Ectodermal cell (in vitro differentiated cells): Measurements from ENCODE around the gene ASTN2.

Experiments
- H3K27ac ChIP-seq: 2 replicates; pipeline ENCODE4 v1.7.0; 2013; ENCODE audit warnings: mild to moderate bottlenecking, low read depth, low read length; ENCODE audit not compliant: insufficient read depth, poor library complexity, severe bottlenecking
- H3K27me3 ChIP-seq: 2 replicates; pipeline ENCODE4 v1.7.0; 2013; ENCODE audit warnings: mild to moderate bottlenecking, low read length; ENCODE audit not compliant: insufficient read depth, control insufficient read depth, poor library complexity, severe bottlenecking
- H3K36me3 ChIP-seq: one replicate; pipeline ENCODE4 v1.7.0; 2013; ENCODE audit warnings: low read length; ENCODE audit not compliant: control insufficient read depth, insufficient read depth
- H3K4me1 ChIP-seq: one replicate; pipeline ENCODE4 v1.7.0; 2013; ENCODE audit warnings: low read length; ENCODE audit not compliant: control insufficient read depth, insufficient read depth
- H3K4me3 ChIP-seq: 2 replicates; pipeline ENCODE4 v1.7.0; 2013; ENCODE audit warnings: low read depth, low read length, control low read depth; ENCODE audit not compliant: insufficient read depth
- H3K9me3 ChIP-seq: 2 replicates; pipeline ENCODE4 v1.7.0; 2013; ENCODE audit warnings: mild to moderate bottlenecking, low read length, moderate library complexity; ENCODE audit not compliant: control insufficient read depth
- WGBS, 2 experiments: methylation state at CpG; one replicate each; pipeline ENCODE4 v1.1.7; 2013; ENCODE audit warnings: missing lambda C conversion rate in 2 of 2; 5-methylcytosine and 5-hydroxymethylcytosine counted together

Gene ASTN2

GRCh38 chr9:116414374-116414773 is 1000.5 kb downstream of the ASTN2 start:
- WGBS, 2 experiments, result 89 to 95% methylated on average over 2 of the region's 2 CpGs
- Histone ChIP-seq H3K4me3 (no peak overlapping the region), H3K27me3 (no peaks in the 10 kb centered on the region), H3K9me3 (no peaks in the 10 kb centered on the region), H3K4me1 (no peaks in the 10 kb centered on the region), H3K27ac (no peak overlapping the region), H3K36me3 (no peaks in the 10 kb centered on the region)

GRCh38 chr9:116411506-116411905 is 1003.4 kb downstream of the ASTN2 start:
- WGBS, 2 experiments, result 90 to 96% methylated on average over 1 of the region's 1 CpG
- H3K9me3 ChIP-seq, result no peaks in the 10 kb centered on the region
- no peak overlapping the region for H3K4me3 ChIP-seq
- no peaks in the 10 kb centered on the region for H3K27me3 ChIP-seq
- no peak overlapping the region for H3K27ac ChIP-seq
- no peaks in the 10 kb centered on the region for H3K36me3 ChIP-seq
- no peaks in the 10 kb centered on the region for H3K4me1 ChIP-seq

GRCh38 chr9:116409638-116410037 is 1005.2 kb downstream of the ASTN2 start:
- Histone ChIP-seq H3K4me3 (no peak overlapping the region), H3K27me3 (no peaks in the 10 kb centered on the region), H3K36me3 (no peaks in the 10 kb centered on the region), H3K4me1 (no peaks in the 10 kb centered on the region), H3K27ac (no peak overlapping the region), H3K9me3 (no peaks in the 10 kb centered on the region)
- WGBS, 2 experiments, result 69 to 75% methylated on average over 6 of the region's 6 CpGs

GRCh38 chr9:116409129-116409528 is 1005.7 kb downstream of the ASTN2 start:
- Histone ChIP-seq H3K4me3 (no peak overlapping the region), H3K9me3 (no peaks in the 10 kb centered on the region), H3K27ac (no peak overlapping the region), H3K4me1 (no peaks in the 10 kb centered on the region), H3K36me3 (no peaks in the 10 kb centered on the region), H3K27me3 (no peaks in the 10 kb centered on the region)
- WGBS, 2 experiments, result 90 to 94% methylated on average over 2 of the region's 2 CpGs

GRCh38 chr9:116406469-116406868 is 1008.4 kb downstream of the ASTN2 start:
- Histone ChIP-seq H3K4me3 (no peak overlapping the region), H3K27ac (no peak overlapping the region), H3K27me3 (no peaks in the 10 kb centered on the region), H3K36me3 (no peaks in the 10 kb centered on the region), H3K4me1 (no peaks in the 10 kb centered on the region), H3K9me3 (no peaks in the 10 kb centered on the region)
- 94% methylated on average over 2 of the region's 2 CpGs; no CpG with 5 or more reads in 1 of the 2 experiments for WGBS, 2 experiments

- no peak overlapping the region for H3K4me3 ChIP-seq
- H3K27ac ChIP-seq, result no peak overlapping the region
- H3K9me3 ChIP-seq, result no peaks in the 10 kb centered on the region
- 94 to 100% methylated on average over 1 of the region's 1 CpG for WGBS, 2 experiments
- no peaks in the 10 kb centered on the region for H3K36me3 ChIP-seq
- H3K27me3 ChIP-seq, result no peaks in the 10 kb centered on the region
- no peaks in the 10 kb centered on the region for H3K4me1 ChIP-seq
Observed at GRCh38 chr9:116405321-116405720, 1009.5 kb downstream of the ASTN2 start.

- Histone ChIP-seq H3K27ac (no peak overlapping the region), H3K27me3 (no peaks in the 10 kb centered on the region), H3K9me3 (no peaks in the 10 kb centered on the region), H3K4me1 (no peaks in the 10 kb centered on the region), H3K4me3 (no peak overlapping the region), H3K36me3 (no peaks in the 10 kb centered on the region)
- 91 to 93% methylated on average over 3 of the region's 3 CpGs for WGBS, 2 experiments
Observed at GRCh38 chr9:116404228-116404627, 1010.6 kb downstream of the ASTN2 start.

GRCh38 chr9:116403171-116403570 is 1011.7 kb downstream of the ASTN2 start:
- Histone ChIP-seq H3K4me3 (no peak overlapping the region), H3K27me3 (no peaks in the 10 kb centered on the region), H3K9me3 (no peaks in the 10 kb centered on the region), H3K36me3 (no peaks in the 10 kb centered on the region), H3K27ac (no peak overlapping the region), H3K4me1 (no peaks in the 10 kb centered on the region)

GRCh38 chr9:116395699-116396037 is 1019.2 kb downstream of the ASTN2 start:
- Histone ChIP-seq H3K27ac (no peak overlapping the region), H3K36me3 (no peaks in the 10 kb centered on the region), H3K27me3 (no peaks in the 10 kb centered on the region), H3K4me1 (no peaks in the 10 kb centered on the region), H3K9me3 (no peaks in the 10 kb centered on the region), H3K4me3 (no peak overlapping the region)
- WGBS, 2 experiments, result 92 to 94% methylated on average over 3 of the region's 3 CpGs

- 92% methylated on average over 5 of the region's 5 CpGs for WGBS, 2 experiments
- no peak overlapping the region for H3K27ac ChIP-seq
- no peaks in the 10 kb centered on the region for H3K36me3 ChIP-seq
Observed at GRCh38 chr9:116394894-116395698, 1019.8 kb downstream of the ASTN2 start.

More at GRCh38 chr9:116394894-116395698, 1019.8 kb downstream of the ASTN2 start:
- Histone ChIP-seq H3K9me3 (no peaks in the 10 kb centered on the region), H3K4me3 (no peak overlapping the region), H3K4me1 (no peaks in the 10 kb centered on the region), H3K27me3 (no peaks in the 10 kb centered on the region)
